ENCODE measurements around the gene CD207.
"Not testable (repeated sequence)": the region's sequence is repeated elsewhere in the genome, so short reads cannot be mapped to it uniquely, and the experiment has no call there.

CD207 gene

GRCh38 chr2:70835643-70836042 is at the start of gene CD207:
TSS of gene CD207 (minus strand) at chr2:70835816. CDS start at chr2:70835776, 40 bp downstream.
- no peak within 1 kb of the TSS for H3K4me3 ChIP-seq (ENCODE audit: low read depth, low read length)
- DNase-seq (ENCODE audit: low read depth): no peak
- TF ChIP-seq, protein P1, sequence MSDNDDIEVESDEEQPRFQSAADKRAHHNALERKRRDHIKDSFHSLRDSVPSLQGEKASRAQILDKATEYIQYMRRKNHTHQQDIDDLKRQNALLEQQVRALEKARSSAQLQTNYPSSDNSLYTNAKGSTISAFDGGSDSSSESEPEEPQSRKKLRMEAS (IDR thresholded peaks at IDR 0.05; ENCODE audit: low read depth, low read length): no peak
- TF ChIP-seq POLR2A (IDR thresholded peaks at IDR 0.05; ENCODE audit: extremely low read depth, insufficient read length) (no peak), MYC (IDR thresholded peaks at IDR 0.05; ENCODE audit: low read depth, low read length) (no peak)
- TF ChIP-seq, protein P2, sequence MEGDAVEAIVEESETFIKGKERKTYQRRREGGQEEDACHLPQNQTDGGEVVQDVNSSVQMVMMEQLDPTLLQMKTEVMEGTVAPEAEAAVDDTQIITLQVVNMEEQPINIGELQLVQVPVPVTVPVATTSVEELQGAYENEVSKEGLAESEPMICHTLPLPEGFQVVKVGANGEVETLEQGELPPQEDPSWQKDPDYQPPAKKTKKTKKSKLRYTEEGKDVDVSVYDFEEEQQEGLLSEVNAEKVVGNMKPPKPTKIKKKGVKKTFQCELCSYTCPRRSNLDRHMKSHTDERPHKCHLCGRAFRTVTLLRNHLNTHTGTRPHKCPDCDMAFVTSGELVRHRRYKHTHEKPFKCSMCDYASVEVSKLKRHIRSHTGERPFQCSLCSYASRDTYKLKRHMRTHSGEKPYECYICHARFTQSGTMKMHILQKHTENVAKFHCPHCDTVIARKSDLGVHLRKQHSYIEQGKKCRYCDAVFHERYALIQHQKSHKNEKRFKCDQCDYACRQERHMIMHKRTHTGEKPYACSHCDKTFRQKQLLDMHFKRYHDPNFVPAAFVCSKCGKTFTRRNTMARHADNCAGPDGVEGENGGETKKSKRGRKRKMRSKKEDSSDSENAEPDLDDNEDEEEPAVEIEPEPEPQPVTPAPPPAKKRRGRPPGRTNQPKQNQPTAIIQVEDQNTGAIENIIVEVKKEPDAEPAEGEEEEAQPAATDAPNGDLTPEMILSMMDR (IDR thresholded peaks at IDR 0.05; ENCODE audit: low read depth, low read length): no peak

GRCh38 chr2:70878543-70878942 is 42.9 kb upstream of the CD207 start:
- H3K4me3 ChIP-seq (ENCODE audit: low read depth, low read length); DNase-seq (ENCODE audit: low read depth): not testable (repeated sequence)

DNA sequence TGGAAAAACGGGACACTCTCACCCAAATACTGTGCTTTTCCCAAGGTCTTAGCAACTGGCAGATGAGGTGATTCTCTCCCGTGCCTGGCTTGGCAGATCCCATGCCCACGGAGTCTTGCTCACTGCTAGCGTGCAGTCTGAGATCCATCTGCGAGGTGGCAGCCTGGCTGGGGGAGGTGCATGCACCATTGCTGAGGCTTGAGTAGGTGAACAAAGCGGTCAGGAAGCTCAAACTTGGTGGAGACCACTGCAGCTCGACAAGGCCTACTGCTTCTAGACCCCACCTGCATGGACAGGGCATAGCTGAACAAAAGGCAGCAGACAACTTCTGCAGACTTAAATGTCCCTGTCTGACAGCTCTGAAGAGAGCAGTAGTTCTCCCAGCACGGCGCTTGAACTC is 40.5 kb upstream of the CD207 start:
- not testable (repeated sequence) for DNase-seq (ENCODE audit: low read depth)

DNA sequence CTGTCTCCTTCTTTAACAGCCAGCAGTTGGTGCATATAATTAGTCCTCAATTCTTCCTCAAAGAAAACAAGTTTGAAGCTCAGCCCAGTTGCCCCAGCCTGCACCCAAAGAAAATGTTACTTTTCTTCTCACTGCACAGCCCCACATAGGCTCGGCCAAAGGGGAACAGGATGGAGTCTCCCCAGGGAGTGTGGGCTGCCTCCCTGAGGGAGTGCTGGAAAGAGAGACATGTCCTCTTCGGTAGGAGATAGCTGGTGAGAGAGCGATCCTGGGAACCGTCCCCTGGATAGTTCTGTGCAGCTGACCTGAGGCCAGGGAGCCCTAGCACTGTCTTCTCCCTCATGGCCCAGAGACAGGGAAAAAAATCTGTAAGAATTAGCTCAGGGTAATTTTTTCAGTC is 37.9 kb upstream of the CD207 start:
- TF ChIP-seq POLR2A (IDR thresholded peaks at IDR 0.05; ENCODE audit: extremely low read depth, insufficient read length): no peak
- H3K4me3 ChIP-seq (ENCODE audit: low read depth, low read length): no peak overlapping the region
- DNase-seq (ENCODE audit: low read depth): peak; percentile 44

More for the DNA sequence above, 40.5 kb upstream of the CD207 start:
- H3K4me3 ChIP-seq (ENCODE audit: low read depth, low read length): not testable (repeated sequence)

- TF ChIP-seq, protein P1 (IDR thresholded peaks at IDR 0.05; ENCODE audit: low read depth, low read length): no peak; the same call in 1 of the 2 replicates
- TF ChIP-seq POLR2A (IDR thresholded peaks at IDR 0.05; ENCODE audit: extremely low read depth, insufficient read length) (no peak), MYC (IDR thresholded peaks at IDR 0.05; ENCODE audit: low read depth, low read length) (0 out of 2 replicates have a peak, but pooled peaks have one; percentile 11)
- TF ChIP-seq, protein P2 (IDR thresholded peaks at IDR 0.05; ENCODE audit: low read depth, low read length): peak; percentile 68
- DNase-seq (ENCODE audit: low read depth): peak; percentile 85
- no peak overlapping the region for H3K4me3 ChIP-seq (ENCODE audit: low read depth, low read length)
Observed at GRCh38 chr2:70871398-70872211, 36.0 kb upstream of the CD207 start.

DNA sequence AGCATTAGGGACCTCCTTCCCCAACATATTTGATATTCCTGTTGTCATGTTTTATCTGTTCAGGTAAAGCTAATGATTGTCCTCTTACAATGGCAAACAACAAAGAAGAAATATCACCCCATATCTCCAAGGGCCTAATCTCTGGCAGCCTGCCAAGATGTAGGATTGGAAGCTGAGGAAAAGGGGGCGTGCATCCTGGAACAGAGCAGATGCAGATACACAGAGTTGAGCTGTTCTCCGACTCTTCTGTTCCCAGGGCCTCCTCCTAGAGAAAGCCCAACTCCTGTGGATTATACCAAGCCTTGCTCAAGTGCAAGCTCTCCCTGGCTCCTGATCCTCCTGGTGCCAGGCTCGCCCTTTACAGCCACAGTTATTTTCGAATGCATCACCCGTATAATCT is 35.2 kb upstream of the CD207 start:
- DNase-seq (ENCODE audit: low read depth): no peak
- TF ChIP-seq MYC (IDR thresholded peaks at IDR 0.05; ENCODE audit: low read depth, low read length): no peak
- TF ChIP-seq, protein P2 (IDR thresholded peaks at IDR 0.05; ENCODE audit: low read depth, low read length): no peak
- TF ChIP-seq, protein P1 (IDR thresholded peaks at IDR 0.05; ENCODE audit: low read depth, low read length): no peak
- no peak for TF ChIP-seq POLR2A (IDR thresholded peaks at IDR 0.05; ENCODE audit: extremely low read depth, insufficient read length)
- no peak overlapping the region for H3K4me3 ChIP-seq (ENCODE audit: low read depth, low read length)

GRCh38 chr2:70868970-70869369 is 33.4 kb upstream of the CD207 start:
- TF ChIP-seq, protein P2 (IDR thresholded peaks at IDR 0.05; ENCODE audit: low read depth, low read length): no peak
- TF ChIP-seq, protein P1 (IDR thresholded peaks at IDR 0.05; ENCODE audit: low read depth, low read length): no peak
- no peak for TF ChIP-seq MYC (IDR thresholded peaks at IDR 0.05; ENCODE audit: low read depth, low read length)
- TF ChIP-seq POLR2A (IDR thresholded peaks at IDR 0.05; ENCODE audit: extremely low read depth, insufficient read length): no peak
- H3K4me3 ChIP-seq (ENCODE audit: low read depth, low read length): no peak overlapping the region
- peak; percentile 47 for DNase-seq (ENCODE audit: low read depth)
